H1 (cell line): ENCODE results near the gene CDADC1. TPM values are rescaled to one million over a fixed set of nuclear protein-coding genes. Genes with fewer than 3 reads are reported as not detected.

ENCODE experiments used
- CTCF ChIA-PET: fragments of 300-600 bp; sonication (Branson Sonifier 250); formaldehyde crosslinking; loops from one replicate; lab custom pipeline; 2021; ENCODE audit not compliant: partially characterized antibody; lab: Charles Lee
- POLR2A ChIA-PET: fragments of 300-600 bp; sonication (Branson Sonifier 250); formaldehyde crosslinking; loops from one replicate; lab custom pipeline; 2021; ENCODE audit warnings: inconsistent platforms; ENCODE audit not compliant: partially characterized antibody; lab: Charles Lee
- DNase-seq, 2 experiments: peaks; one replicate each; pipeline versions ENCODE4 v3.0.0 to v3.0.0-alpha.2; 2010 to 2022; ENCODE audit warnings: low spot score in 2 of 2, low read depth in 1 of 2, mixed read lengths in 1 of 2
- FAIRE-seq: peaks from 2 replicates; lab custom pipeline; 2011; peaks lifted over from hg19 to GRCh38; lab: Jason Lieb, UNC
- H2AFZ ChIP-seq: 2 replicates; pipeline ENCODE4 v1.8.1; 2012; ENCODE audit warnings: low read length, inconsistent platforms
- H2AK5ac ChIP-seq: 2 replicates; pipeline ENCODE4 v1.6.1; 2013; ENCODE audit warnings: low read depth, low read length
- H2BK120ac ChIP-seq: replicated peaks from 2 replicates; pipeline ENCODE3; 2013; ENCODE audit warnings: low read depth, low read length, inconsistent platforms
- H2BK12ac ChIP-seq: 2 replicates; pipeline ENCODE4 v1.6.1; 2013; ENCODE audit warnings: low read depth, low read length
- H2BK15ac ChIP-seq: 2 replicates; pipeline ENCODE4 v1.6.1; 2013; ENCODE audit warnings: low read length
- H2BK20ac ChIP-seq: 2 replicates; pipeline ENCODE4 v1.6.1; 2013; ENCODE audit warnings: low read length
- H2BK5ac ChIP-seq: 2 replicates; pipeline ENCODE4 v1.6.1; 2013; ENCODE audit warnings: low read depth, low read length
- H3K14ac ChIP-seq: 2 replicates; pipeline ENCODE4 v1.6.1; 2013; ENCODE audit warnings: inconsistent platforms; ENCODE audit not compliant: insufficient read length
- H3K18ac ChIP-seq: 2 replicates; pipeline ENCODE4 v1.6.1; 2013; ENCODE audit warnings: low read length; ENCODE audit errors: extremely low read depth
- H3K23ac ChIP-seq: 2 replicates; pipeline ENCODE4 v1.6.1; 2013; ENCODE audit warnings: inconsistent platforms; ENCODE audit not compliant: insufficient read length
- H3K23me2 ChIP-seq: 2 replicates; pipeline ENCODE4 v1.6.1; 2013; ENCODE audit warnings: low read depth, low read length
- H3K27ac ChIP-seq: 2 replicates; pipeline ENCODE4 v1.6.1; 2011; ENCODE audit warnings: low read depth, low read length, inconsistent platforms
- H3K27me3 ChIP-seq, 4 experiments: replicated peaks in 1 of 4; 1 replicate in 1 of 4; 2 replicates in 3 of 4; pipeline versions ENCODE4 v1.6.1 to v1.8.1; 2011 to 2013; ENCODE audit warnings: low read length in 3 of 4, mild to moderate bottlenecking in 3 of 4, inconsistent platforms in 2 of 4, mixed read lengths in 2 of 4, moderate library complexity in 1 of 4; ENCODE audit not compliant: control insufficient read depth in 3 of 4, insufficient read depth in 3 of 4; ENCODE audit errors: extremely low read depth in 1 of 4
- H3K36me3 ChIP-seq, 4 experiments: 2 replicates each; pipeline versions ENCODE4 v1.6.1 to v1.8.1; 2011 to 2013; ENCODE audit warnings: mild to moderate bottlenecking in 4 of 4, low read length in 3 of 4, moderate library complexity in 2 of 4, control low read depth in 1 of 4, inconsistent platforms in 1 of 4; ENCODE audit not compliant: insufficient read depth in 4 of 4, control insufficient read depth in 2 of 4
- H3K4ac ChIP-seq: replicated peaks from 2 replicates; pipeline ENCODE3; 2013; ENCODE audit warnings: low read length, low read depth, mixed read lengths, inconsistent platforms; ENCODE audit not compliant: insufficient read length
- H3K4me1 ChIP-seq, 4 experiments: replicated peaks in 1 of 4; 1 replicate in 1 of 4; 2 replicates in 3 of 4; pipeline versions ENCODE4 v1.6.1 to v1.8.1; 2011 to 2013; ENCODE audit warnings: low read length in 3 of 4, inconsistent platforms in 2 of 4, mixed read lengths in 1 of 4; ENCODE audit not compliant: insufficient read depth in 4 of 4, control insufficient read depth in 3 of 4
- H3K4me2 ChIP-seq, 2 experiments: 2 replicates each; pipeline versions ENCODE4 v1.6.1 to v1.8.1; 2011 to 2013; ENCODE audit warnings: low read depth in 2 of 2, low read length in 2 of 2, control low read depth in 1 of 2, inconsistent platforms in 1 of 2, mild to moderate bottlenecking in 1 of 2; ENCODE audit not compliant: insufficient read depth in 1 of 2
- H3K4me3 ChIP-seq, 4 experiments: fragments of 200-600, 300-600 bp in 1 of 4; sonication (generic), shearing (Covaris generic), sonication (Bioruptor Twin) in 1 of 4; 2 replicates each; pipeline versions ENCODE4 v1.5.1 to v1.8.1; 2011 to 2016; ENCODE audit warnings: low read length in 4 of 4, low read depth in 3 of 4, control low read depth in 2 of 4, inconsistent platforms in 2 of 4, mild to moderate bottlenecking in 2 of 4, mixed read lengths in 1 of 4, moderate library complexity in 1 of 4; ENCODE audit not compliant: insufficient read depth in 2 of 4; ENCODE audit errors: extremely low read depth in 1 of 4
- H3K56ac ChIP-seq: replicated peaks from 2 replicates; pipeline ENCODE3; 2013; ENCODE audit warnings: low read depth, mild to moderate bottlenecking, mixed read lengths, low read length, inconsistent platforms; ENCODE audit not compliant: insufficient read length
- H3K79me1 ChIP-seq: 2 replicates; pipeline ENCODE4 v1.6.1; 2013; ENCODE audit warnings: low read depth, low read length, control low read depth
- H3K79me2 ChIP-seq, 2 experiments: 2 replicates each; pipeline versions ENCODE4 v1.6.1 to v1.8.1; 2012 to 2013; ENCODE audit warnings: low read length in 2 of 2, mild to moderate bottlenecking in 2 of 2, inconsistent platforms in 1 of 2; ENCODE audit not compliant: insufficient read depth in 2 of 2, control insufficient read depth in 1 of 2
- H3K9ac ChIP-seq, 4 experiments: replicated peaks in 1 of 4; 1 replicate in 1 of 4; 2 replicates in 3 of 4; pipeline versions ENCODE4 v1.6.1 to v1.8.1; 2011 to 2013; ENCODE audit warnings: low read depth in 3 of 4, low read length in 3 of 4, control low read depth in 2 of 4, mild to moderate bottlenecking in 2 of 4, moderate library complexity in 2 of 4, inconsistent platforms in 1 of 4; ENCODE audit errors: extremely low read depth in 1 of 4
- H3K9me3 ChIP-seq, 2 experiments: 2 replicates each; pipeline versions ENCODE4 v1.6.1 to v1.8.1; 2012 to 2013; ENCODE audit warnings: mild to moderate bottlenecking in 2 of 2, moderate library complexity in 2 of 2, control low read depth in 1 of 2, inconsistent platforms in 1 of 2, low read depth in 1 of 2, low read length in 1 of 2, mixed read lengths in 1 of 2; ENCODE audit not compliant: insufficient read depth in 2 of 2
- H4K20me1 ChIP-seq, 2 experiments: replicated peaks in 1 of 2; 2 replicates each; pipeline versions ENCODE3 to v1.8.1; 2011 to 2013; ENCODE audit warnings: inconsistent platforms in 2 of 2, low read length in 2 of 2, mild to moderate bottlenecking in 1 of 2; ENCODE audit not compliant: insufficient read depth in 2 of 2, control insufficient read depth in 1 of 2
- H4K5ac ChIP-seq: 2 replicates; pipeline ENCODE4 v1.6.1; 2013; ENCODE audit warnings: low read length, low read depth, mixed read lengths, inconsistent platforms; ENCODE audit not compliant: insufficient read length
- H4K8ac ChIP-seq: 2 replicates; pipeline ENCODE4 v1.8.0; 2013; ENCODE audit warnings: mild to moderate bottlenecking, moderate library complexity, low read length, inconsistent platforms; ENCODE audit not compliant: insufficient read depth; ENCODE audit errors: extremely low read depth
- H4K91ac ChIP-seq: replicated peaks from 2 replicates; pipeline ENCODE3; 2013; ENCODE audit warnings: low read length, mixed read lengths, inconsistent platforms; ENCODE audit not compliant: insufficient read length
- BACH1 ChIP-seq: IDR thresholded peaks from 2 replicates; pipeline ENCODE4 v1.6.1; 2012; ENCODE audit warnings: low read length, improper control_type of control experiment
- CBX5 ChIP-seq: fragments of 300-800, 300-1000 bp; sonication (generic); IDR thresholded peaks from 2 replicates; pipeline ENCODE4 v1.7.1; 2016; ENCODE audit warnings: antibody characterized with exemption, low read length, low read depth
- CEBPB ChIP-seq: IDR thresholded peaks from 2 replicates; pipeline ENCODE4 v1.6.1; 2012; ENCODE audit warnings: low read depth, low read length
- GABPA ChIP-seq: IDR thresholded peaks from 2 replicates; pipeline ENCODE4 v1.6.1; 2011; ENCODE audit warnings: mild to moderate bottlenecking, low read length, moderate library complexity, borderline replicate concordance; ENCODE audit not compliant: insufficient read depth
- MAFK ChIP-seq: IDR thresholded peaks from 2 replicates; pipeline ENCODE4 v1.6.1; 2012; ENCODE audit warnings: low read depth, mild to moderate bottlenecking, improper control_type of control experiment, low read length
- PHF8 ChIP-seq: fragments of 200-600 bp; sonication (generic); conservative IDR thresholded peaks from 2 replicates; pipeline ENCODE4 v1.7.1; 2012; ENCODE audit warnings: low read depth, mild to moderate bottlenecking, inconsistent platforms, low read length, moderate library complexity
- RFX5 ChIP-seq: IDR thresholded peaks from 2 replicates; pipeline ENCODE4 v1.6.1; 2011; ENCODE audit warnings: low read depth, low read length, improper control_type of control experiment, borderline replicate concordance
- RXRA ChIP-seq: IDR thresholded peaks from 2 replicates; pipeline ENCODE4 v1.6.1; 2011; ENCODE audit warnings: low read depth, mild to moderate bottlenecking, low read length, moderate library complexity; ENCODE audit not compliant: insufficient read depth
- SIX5 ChIP-seq: IDR thresholded peaks from 2 replicates; pipeline ENCODE4 v1.6.1; 2011; ENCODE audit warnings: mild to moderate bottlenecking, low read depth, low read length
- SP1 ChIP-seq: IDR thresholded peaks from 2 replicates; pipeline ENCODE4 v1.6.1; 2011; ENCODE audit warnings: low read depth, low read length
- SRF ChIP-seq: IDR thresholded peaks from 2 replicates; pipeline ENCODE4 v1.6.1; 2011; ENCODE audit warnings: mild to moderate bottlenecking, low read depth, low read length, moderate library complexity
- TAF7 ChIP-seq: optimal IDR thresholded peaks from 2 replicates; pipeline ENCODE3; 2011; ENCODE audit warnings: low read depth, mild to moderate bottlenecking, inconsistent platforms, low read length, moderate library complexity, borderline replicate concordance
- WGBS, 2 experiments: shearing (Covaris generic) in 1 of 2; methylation state at CpG; one replicate each; pipeline versions ENCODE4 v1.1.6 to v1.1.7; 2013 to 2015; ENCODE audit warnings: low lambda C conversion rate in 2 of 2, mixed read lengths in 2 of 2, inconsistent platforms in 1 of 2, low coverage in 1 of 2, missing lambda C conversion rate in 1 of 2; ENCODE audit not compliant: insufficient replicate concordance in 2 of 2, insufficient coverage in 1 of 2, insufficient read length in 1 of 2; ENCODE audit errors: extremely low coverage in 1 of 2, missing lambda C conversion rate in 1 of 2; 5-methylcytosine and 5-hydroxymethylcytosine counted together
- polyA plus RNA-seq, 7 experiments: library from polyadenylated mRNA; depleted of rRNA in 3 of 7; stranded (reverse) in 5 of 7; unstranded in 2 of 7; fragments of >200 nt in 5 of 7; fragments of 200-250 nt in 2 of 7; gene quantifications; 1 replicate in 5 of 7; 2 replicates in 1 of 7; 4 replicates in 1 of 7; pipeline versions ENCODE4 v1.2.1 to v1.2.3, GENCODE V29; 2011 to 2013; ENCODE audit warnings: missing spikeins in 2 of 7, mixed read lengths in 2 of 7
- total RNA-seq: library from RNA; stranded (reverse); fragmentation: NEBNext Ultra II Directional; extraction: Animal tissue kit (Norgen Biotek cat#: 25700); gene quantifications from 2 replicates; pipeline ENCODE4 v1.2.1, GENCODE V29; 2021

The CDADC1 gene
- total and polyA plus RNA-seq, 2 of the 8 experiments (the other 6 are each of a cell fraction or from before 2014, with no cell fraction given), result 0.98 to 2.7 TPM

GRCh38 chr13:49304763-49305700 is 57.3 kb downstream of the CDADC1 start:
- Histone ChIP-seq H4K8ac (no peak overlapping the region), H4K20me1 (no peaks in the 10 kb centered on the region), H3K4me3 (no peak overlapping the region), H3K9me3 (no peaks in the 10 kb centered on the region), H4K91ac (no peak overlapping the region), H3K23ac (no peak overlapping the region), H2BK20ac (no peak overlapping the region), H2AFZ (no peak overlapping the region), H3K23me2 (no peaks in the 10 kb centered on the region), H3K4ac (no peak overlapping the region), H3K4me2 (no peak overlapping the region), H3K79me2 (no peaks in the 10 kb centered on the region), H2BK5ac (no peak overlapping the region), H3K18ac (no peak overlapping the region), H2BK15ac (no peak overlapping the region), H3K36me3 (no peaks in the 10 kb centered on the region), H2AK5ac (no peak overlapping the region), H4K5ac (no peak overlapping the region), H2BK12ac (no peak overlapping the region), H3K56ac (no peak overlapping the region), H3K27me3 (peaks cover 0 to 2% (median 0%) of the 10 kb centered on the region in 4 experiments; a peak in 1 of 7 replicates), H3K14ac (no peak overlapping the region), H2BK120ac (no peak overlapping the region), H3K79me1 (no peaks in the 10 kb centered on the region), H3K9ac (no peak overlapping the region), H3K27ac (no peak overlapping the region), H3K4me1 (peaks cover 0 to 3% (median 1%) of the 10 kb centered on the region in 4 experiments; a peak in 2 of 7 replicates)
- no peak for TF ChIP-seq RFX5
- TF ChIP-seq PHF8, result no peak
- no peak for TF ChIP-seq TAF7
- no peak for TF ChIP-seq SP1
- TF ChIP-seq CEBPB, result no peak
- no peak for TF ChIP-seq GABPA
- no peak for TF ChIP-seq CBX5
- no peak for TF ChIP-seq SRF
- TF ChIP-seq RXRA, result no peak
- no peak for TF ChIP-seq MAFK
- TF ChIP-seq BACH1, result no peak
- no peak for TF ChIP-seq SIX5
- ChIA-PET POLR2A (interaction anchor here (1.4 kb wide), 1 partner anchor 10 kb away, joined by 3 read pairs; no protein-coding TSS in a partner anchor), CTCF (interaction anchor here (0.8 kb wide), 1 partner anchor 125 kb away, joined by 3 read pairs; no protein-coding TSS in a partner anchor)
- WGBS, 2 experiments, result 95% methylated on average over 23 of the region's 25 CpGs; no CpG with 5 or more reads in 1 of the 2 experiments
- FAIRE-seq, result no peak
- DNase-seq, result no peak
